ENCODE results near the gene ZIC2.
"Not testable (repeated sequence)": the region's sequence is repeated elsewhere in the genome, so short reads cannot be mapped to it uniquely, and the experiment has no call there.

ZIC2 gene

DNA sequence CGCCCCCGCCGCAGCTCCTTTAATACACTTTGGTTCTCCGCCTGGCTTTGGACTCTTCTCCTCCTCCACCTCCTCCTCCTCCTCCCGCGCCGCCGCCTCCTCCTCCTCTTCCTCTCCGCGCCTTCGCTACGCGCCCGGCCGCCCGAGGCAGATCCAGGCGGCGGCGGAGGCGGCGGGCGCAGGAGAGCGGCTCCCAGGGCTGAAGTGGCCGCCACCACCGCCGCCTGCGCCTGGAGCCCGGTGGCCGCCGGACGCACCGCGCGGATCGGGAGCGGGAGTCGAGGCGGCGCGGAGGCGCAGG lies at the start of gene ZIC2:
TSS of gene ZIC2 (plus strand) at position 50 of the 301 bp plus-strand sequence. CDS start 281 bp downstream, outside the sequence.
- DNase-seq = no peak

DNA sequence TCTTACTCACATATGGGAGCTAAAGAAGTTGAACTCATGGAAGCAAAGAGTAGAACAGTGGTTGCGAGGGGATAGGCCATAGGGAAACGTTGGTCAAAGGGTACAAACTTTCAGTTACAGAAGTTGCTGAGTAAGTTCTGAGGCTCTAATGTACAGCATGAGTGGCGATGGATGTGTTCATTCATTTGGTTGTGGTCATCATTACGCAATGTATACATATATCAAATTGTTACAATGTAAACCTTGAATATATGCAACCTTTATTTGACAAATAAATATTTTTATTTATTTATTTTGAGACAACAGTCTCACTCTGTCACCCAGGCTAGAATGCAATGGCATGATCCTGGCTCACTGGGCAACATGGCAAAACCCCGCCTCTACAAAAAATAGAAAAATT lies 48.7 kb upstream of the ZIC2 start:
- DNase-seq = no peak

- DNase-seq = no peak
Measured at GRCh38 chr13:99935772-99936171, 45.8 kb upstream of the ZIC2 start.

DNA sequence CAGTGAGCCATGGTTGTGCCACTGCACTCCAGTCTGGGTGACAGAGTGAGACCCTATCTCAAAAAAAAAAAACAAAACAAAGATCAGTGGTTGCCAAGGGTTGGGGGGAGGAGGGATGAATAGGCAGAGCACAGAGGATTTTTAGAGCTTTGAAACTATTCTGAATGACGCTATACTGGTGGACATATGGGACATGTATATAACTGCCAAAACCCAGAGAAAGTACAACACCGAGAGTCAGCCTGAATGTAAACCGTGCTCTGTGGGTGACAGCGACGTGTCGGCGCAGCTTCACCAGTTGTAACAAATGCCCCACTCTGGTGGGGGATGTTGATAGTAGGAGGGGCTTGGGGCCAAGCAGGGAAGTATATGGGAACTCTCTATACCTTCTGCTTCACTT lies 42.9 kb upstream of the ZIC2 start:
- DNase-seq = no peak

GRCh38 chr13:99941086-99941485 lies 40.5 kb upstream of the ZIC2 start:
- DNase-seq = no peak

DNA sequence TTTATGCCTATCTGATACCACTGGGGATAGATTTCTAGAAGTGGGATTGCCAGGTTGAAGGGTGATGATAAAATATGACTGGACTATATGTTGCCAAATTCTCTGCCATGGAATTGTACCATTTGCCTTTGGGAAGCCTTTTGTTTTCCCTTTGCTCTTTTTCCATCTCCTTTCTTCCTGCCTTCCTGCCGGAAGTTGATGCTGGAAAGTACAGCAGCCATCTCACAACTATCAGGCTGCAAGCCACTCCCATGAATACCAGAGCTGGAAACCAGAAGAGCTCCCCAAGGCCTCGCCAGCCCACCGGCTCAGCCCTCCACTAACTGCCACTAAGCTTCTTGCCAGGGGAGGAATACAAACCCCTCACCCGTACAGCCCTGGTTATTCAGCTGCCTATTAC lies 39.7 kb upstream of the ZIC2 start:
- DNase-seq = no peak

- DNase-seq = no peak
Measured at GRCh38 chr13:99944102-99944501, 37.5 kb upstream of the ZIC2 start.

GRCh38 chr13:99944606-99945005 lies 37.0 kb upstream of the ZIC2 start:
- no peak for DNase-seq

DNA sequence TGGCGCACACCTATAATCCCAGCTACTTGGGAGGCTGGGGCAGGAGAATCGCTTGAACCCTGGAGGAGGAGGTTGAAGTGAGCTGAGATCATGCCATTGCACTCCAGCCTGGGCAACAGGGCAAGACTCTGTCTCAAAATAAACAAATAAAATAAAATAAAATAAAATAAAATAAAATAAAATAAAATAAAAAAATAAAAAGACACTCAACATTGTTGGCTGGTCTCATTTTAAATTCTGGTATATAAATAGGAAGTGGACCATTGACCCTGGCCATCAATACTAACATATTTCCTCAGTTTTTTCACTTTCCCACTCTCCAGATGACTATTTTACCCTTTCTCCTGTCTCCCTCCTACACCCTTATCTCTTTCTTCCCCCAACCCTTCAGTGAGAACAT lies 36.1 kb upstream of the ZIC2 start:
- not testable (repeated sequence) for DNase-seq

- DNase-seq = no peak
Measured at GRCh38 chr13:99947666-99948065, 33.9 kb upstream of the ZIC2 start.

GRCh38 chr13:99948411-99948810 lies 33.2 kb upstream of the ZIC2 start:
- no peak for DNase-seq

DNA sequence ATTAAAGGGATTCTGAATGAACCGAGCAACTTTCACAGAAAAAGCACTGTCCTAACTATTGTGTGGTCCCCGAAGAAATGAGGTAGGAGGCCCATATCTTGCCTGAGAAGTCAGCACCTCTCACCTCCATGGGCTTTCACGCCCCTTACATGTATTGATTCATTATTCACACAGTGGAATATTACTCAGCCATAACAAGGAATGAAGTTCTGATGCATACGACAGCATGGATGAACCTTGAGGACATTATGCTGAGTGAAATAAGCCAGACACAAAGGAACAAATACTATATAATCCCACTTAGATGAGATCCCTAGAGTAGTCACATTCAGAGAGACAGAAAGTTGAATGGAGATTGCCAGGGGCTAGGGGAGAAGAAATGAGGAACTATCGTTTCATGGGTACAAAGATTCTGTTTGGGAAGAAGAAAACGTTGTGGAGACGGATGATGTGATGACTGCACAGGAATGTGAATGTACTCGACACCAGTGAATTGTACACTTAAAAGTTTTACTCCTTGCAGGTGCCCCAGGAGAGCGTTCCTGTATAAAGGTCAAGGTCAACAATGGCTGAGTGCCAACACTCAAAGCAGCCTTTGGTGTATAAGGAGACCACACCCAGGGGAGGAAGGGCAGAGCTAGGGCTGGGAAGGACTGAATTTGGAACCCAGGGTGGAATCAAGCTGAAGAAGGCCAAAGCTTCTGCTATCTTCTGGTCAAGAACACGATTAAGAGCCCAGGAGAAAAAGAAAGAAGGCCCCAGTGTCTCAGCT lies 32.5 kb upstream of the ZIC2 start:
- no peak for DNase-seq

DNA sequence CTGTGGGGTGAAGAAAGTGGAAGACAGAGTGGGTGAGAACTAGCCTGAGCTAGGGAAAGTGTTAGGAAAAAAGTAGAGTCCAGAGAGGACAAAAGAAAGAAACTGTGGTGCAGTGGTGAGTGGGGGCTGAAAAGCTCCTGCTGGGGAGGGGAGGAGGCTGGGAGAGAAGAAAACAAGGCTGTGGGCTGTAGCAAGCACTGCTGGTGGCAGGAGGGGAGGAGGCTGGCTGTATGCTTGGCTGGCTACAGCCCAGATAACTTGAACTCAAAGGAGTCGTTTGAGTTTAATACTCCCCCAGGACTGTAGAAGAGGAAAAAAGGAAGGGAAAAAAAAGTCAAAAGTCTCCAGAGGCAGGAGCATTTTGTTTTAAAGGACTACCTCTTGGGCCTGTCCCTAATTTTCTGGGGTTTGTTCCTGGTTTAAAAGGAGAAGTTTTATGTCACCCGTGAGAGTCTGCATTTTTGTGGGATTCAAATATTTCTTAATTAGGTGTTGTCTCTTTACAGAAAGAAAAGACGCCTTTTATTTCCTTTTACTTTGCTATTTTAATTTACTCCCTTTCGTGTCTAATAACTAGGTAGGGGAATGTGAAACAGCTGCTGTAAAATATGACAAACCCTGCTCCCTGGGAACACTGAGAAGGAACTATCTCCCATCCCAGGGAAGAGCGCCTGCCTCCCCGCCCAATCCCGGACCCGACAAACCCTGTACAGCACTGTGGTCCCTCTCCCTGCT lies 31.7 kb upstream of the ZIC2 start:
- no peak for DNase-seq

GRCh38 chr13:99951666-99952065 lies 29.9 kb upstream of the ZIC2 start:
- not testable (repeated sequence) for DNase-seq

GRCh38 chr13:99953138-99953755 lies 28.3 kb upstream of the ZIC2 start:
- DNase-seq = no peak

- no peak for DNase-seq
Measured at GRCh38 chr13:99955107-99955746, 26.4 kb upstream of the ZIC2 start.

DNA sequence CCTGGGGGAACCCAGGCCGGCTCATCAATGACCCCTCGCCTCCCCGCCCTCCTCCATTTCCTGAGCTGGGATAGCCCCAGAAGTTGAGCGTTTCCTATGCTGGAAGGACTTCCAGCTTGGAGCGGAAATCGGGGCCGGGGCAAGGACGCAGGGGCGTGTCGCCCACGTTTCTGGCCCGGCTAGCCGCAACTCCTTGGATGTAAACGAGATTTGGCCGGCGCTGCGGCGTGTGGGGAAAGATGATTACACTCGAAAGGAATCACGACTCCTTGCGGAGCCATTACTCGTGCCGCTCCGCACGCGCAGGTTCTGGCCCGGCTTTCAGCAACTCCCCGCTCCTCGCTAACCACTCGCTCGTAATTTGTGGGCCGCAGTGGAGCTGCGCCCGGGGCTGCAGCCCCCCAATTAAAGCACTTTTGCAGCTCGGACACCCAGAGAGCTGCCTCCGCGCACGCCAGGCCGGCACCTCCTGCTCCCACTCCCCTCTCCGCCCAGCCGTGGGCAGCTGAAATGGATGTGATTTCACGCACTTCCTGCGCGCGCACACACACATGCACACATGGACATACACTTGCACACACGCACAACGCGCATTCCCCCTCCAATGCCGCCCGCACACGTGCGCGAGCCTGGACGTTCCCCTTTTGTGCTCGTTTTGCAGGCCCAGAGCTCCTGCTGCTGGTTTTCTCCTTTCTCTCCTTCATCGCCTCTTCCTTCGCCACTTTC lies 25.7 kb upstream of the ZIC2 start:
- DNase-seq = no peak

GRCh38 chr13:99956473-99957349 lies 24.9 kb upstream of the ZIC2 start:
- DNase-seq = no peak

DNA sequence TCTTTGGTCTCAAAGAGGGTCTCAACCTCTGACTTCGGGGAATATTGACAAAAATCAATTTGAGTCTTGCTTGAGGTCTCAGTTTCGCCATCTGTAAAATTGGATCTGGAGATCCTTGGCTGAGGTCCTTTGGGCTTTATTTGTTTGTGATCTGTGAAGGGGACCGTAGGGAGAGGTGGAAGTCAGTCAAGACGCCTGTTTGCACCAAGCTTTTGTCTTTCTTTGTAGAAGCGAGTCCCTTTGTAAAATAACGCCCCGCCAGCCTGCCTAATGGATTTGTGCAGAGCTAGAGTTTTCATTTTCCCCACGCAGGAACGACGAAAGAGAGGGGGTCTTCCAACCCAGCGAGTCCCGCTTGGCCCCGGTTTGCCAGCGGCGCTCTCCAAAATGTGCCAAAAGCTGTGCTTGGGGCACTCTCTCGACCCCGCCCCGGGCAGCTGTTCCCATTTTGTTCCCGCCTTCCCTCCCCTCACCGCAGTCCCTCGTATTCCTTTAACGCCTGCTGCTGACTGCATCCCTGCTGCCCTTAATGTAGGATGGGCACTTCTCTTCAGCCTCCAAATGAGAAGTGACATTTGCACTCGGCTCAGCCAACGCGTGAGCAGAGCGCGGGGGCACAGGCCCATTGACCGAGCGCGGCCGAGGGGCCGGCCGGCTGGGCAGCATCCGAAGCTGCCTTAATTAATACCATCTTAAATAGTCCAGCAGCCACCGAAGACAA lies 23.0 kb upstream of the ZIC2 start:
- DNase-seq = no peak

GRCh38 chr13:99959127-99959539 lies 22.5 kb upstream of the ZIC2 start:
- no peak for DNase-seq

DNA sequence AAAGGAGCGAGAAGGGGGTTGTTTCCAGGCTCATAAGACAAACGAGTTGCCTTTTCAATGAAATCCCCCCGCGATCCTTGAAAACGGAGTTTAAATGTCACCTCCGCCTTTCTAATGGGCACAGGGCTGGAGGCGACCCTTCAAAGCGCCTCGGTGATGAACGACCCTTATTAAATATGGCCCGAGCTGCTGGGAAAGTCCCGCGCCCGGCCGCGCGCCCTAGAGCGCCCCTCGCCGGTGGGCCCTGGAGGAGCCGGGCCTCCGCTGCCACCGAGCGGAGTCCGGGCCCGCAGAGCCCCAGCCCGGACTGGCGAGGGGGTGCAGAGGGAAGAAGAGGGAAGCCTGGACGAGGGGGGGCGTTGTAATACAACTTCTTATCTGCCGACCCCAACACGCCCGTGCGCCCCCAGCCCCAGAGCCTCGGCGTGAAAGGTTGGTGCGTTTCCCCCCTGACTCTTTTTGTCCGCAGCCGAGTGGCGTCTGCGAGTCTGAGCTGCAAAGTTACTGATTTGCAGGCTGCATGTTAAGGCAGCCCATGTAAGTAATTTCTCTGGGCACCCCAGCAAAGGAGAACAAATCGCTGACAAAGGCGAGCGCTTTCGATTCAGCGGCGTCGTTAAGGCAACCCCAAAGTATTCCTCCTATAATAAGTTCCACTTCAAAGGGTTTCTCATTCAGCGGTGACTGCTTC lies 21.9 kb upstream of the ZIC2 start:
- no peak for DNase-seq

Data from NCI-H446 treated with DMSO at 0.1 percent for 48 hours (cell line).